ENCODE data around the gene MASP1.
"Not testable (repeated sequence)": the region's sequence is repeated elsewhere in the genome, so short reads cannot be mapped to it uniquely, and the experiment has no call there.

The MASP1 gene

GRCh38 chr3:187227658-187228258 lies 63.8 kb downstream of the MASP1 start:
- no peak for DNase-seq

- no peak for DNase-seq
These were observed 67.7 kb downstream of the MASP1 start for GRCh38 chr3:187223799-187224198.

GRCh38 chr3:187222801-187223200 lies 68.7 kb downstream of the MASP1 start:
- DNase-seq, result no peak

GRCh38 chr3:187215460-187215859 lies 76.1 kb downstream of the MASP1 start:
- no peak for DNase-seq

DNA sequence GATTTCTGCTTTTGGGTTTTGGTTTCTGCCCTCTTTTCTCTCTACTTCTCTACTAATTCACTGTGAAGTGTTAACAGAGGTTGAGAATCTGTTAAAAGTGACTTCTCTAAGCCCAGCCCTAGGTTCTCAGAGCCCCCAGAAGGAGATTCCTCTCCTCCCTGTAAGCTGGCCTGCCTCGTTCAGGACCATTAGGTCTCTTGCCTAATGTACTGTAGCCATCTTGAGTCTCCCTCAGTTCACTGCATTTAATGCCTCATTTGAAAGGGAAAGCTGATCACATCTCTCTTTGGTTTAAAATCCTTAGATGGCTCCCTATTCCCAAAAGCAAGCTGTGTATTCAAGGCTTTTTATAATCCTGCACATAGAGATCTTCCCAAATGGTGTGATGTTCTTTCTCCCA lies 77.9 kb downstream of the MASP1 start:
- no peak for DNase-seq

- DNase-seq, result peak in 6 of 58 donors; percentile 9 to 49 (median 20)
These were observed 78.8 kb downstream of the MASP1 start for GRCh38 chr3:187212705-187213104.

DNA sequence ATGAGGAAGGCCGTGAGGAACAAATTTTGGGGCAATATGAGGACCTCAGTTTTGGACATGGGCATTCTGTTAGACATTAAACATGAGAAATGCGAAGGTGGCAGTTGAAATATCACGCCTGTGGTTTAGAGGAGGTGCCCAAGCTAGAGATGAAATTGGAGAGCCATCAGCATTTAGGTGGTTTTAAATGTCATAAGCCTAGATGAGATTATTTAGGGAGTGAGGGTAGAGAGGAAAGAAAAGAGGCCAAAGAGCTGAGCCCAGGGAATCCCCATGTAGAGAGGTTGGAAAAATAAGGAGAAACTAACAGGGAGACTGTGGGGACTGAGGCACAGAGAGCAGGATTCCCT lies 79.4 kb downstream of the MASP1 start:
- no peak for DNase-seq

- no peak for DNase-seq
These were observed 79.9 kb downstream of the MASP1 start for GRCh38 chr3:187211532-187212195.

DNA sequence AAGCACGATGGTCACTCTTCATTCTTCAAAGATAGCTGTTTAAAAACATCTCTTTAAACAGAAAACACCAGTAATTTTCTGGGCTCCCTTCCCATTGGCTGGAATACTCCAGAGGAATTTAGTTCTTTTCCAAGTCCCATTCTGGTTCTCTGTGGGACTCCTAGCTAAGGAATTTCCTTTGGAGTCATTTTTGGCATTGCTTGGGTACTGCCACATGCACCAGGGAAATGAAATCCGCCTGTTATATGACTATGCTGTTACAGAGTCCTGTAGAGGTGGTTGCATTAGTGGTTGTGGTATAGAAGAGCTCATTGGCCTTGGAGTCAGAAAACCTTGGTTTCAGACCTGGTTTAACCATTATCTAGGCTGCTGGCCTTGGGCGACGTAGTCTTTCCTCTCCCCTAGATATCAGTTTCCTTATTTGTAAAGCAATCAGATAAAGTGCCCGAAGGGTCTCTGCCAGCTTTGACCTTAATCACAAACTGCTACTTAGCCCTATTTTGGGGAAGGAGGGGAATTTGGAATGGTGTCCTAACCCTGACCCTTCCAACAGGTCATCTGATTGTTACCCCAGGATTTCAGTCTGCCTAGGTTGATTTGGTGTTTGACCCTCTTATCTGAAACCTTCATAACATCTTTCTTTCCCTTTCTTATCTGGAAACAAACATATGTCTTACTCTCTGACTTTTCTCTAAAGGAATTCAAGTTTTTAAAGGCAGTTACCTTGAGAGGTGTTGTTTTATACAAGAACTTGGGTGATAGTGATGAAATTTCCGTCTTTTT lies 80.8 kb downstream of the MASP1 start:
- DNase-seq, result peak in 6 of 58 donors; percentile 6 to 62 (median 20)

DNA sequence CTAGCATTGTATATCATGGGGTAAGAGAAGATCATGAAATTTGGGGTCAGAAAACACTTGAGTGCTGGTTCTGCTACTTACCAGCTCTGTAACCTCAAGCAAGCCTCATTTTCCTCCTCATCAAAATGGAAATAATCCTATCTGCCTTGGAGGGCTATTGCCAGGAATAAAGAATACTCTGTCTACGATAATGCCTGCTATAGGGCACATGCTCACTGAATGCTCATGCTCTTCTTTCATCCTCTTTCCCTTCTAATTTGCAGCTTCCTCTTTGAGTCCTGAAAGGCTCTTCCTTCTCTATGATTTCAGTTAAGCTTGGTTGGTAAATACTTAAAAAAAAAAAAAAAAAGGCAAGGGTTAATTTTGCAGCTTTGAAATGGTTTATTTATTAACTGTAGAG lies 81.4 kb downstream of the MASP1 start:
- no peak for DNase-seq

- peak in 5 of 58 donors; percentile 4 to 60 (median 23) for DNase-seq
These were observed 82.0 kb downstream of the MASP1 start for GRCh38 chr3:187209491-187209890.

DNA sequence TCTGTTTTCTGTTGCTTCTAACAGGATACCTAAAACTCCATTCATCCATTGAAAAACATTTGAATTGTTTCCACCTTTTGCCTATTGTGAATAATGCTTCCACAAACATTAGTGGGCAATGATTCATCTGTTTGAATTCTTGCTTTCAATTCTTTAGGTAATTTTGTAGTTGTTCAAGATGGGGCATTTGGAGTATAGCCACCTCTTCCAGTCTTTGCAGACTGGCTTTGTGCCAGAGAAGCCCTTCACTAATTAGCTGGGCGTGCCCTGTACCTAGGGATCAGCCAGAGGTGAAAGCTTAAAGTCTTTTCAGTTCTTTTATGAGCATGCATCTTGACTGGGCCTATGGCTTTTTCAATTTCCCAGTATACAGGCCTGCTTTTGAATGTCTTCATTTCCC lies 83.4 kb downstream of the MASP1 start:
- peak in 1 of 58 donors; percentile 3 for DNase-seq

- DNase-seq, result peak in 1 of 58 donors; percentile 34
These were observed 83.9 kb downstream of the MASP1 start for GRCh38 chr3:187207624-187208023.

DNA sequence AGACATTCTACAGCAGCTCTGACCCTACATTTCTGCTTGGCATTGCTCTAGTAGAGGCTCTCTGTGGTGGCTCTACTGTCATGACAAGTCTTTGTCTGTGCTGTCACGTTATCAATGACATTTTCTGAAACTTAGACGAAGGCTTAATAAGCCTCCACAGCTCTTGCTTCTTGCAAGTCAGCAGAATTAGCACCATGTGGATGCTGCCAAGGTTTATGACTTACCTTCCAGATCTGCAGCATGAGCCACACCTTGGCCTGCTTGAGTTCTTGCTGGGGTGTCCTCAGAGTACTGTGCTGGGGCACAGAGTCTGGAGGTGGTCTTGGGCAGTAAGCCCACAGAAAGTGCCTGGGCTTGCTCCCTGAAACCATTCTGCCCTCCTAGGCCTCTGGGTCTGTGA lies 84.5 kb downstream of the MASP1 start:
- DNase-seq, result no peak

- DNase-seq, result no peak
These were observed 85.9 kb downstream of the MASP1 start for GRCh38 chr3:187205683-187206082.

- DNase-seq, result not testable (repeated sequence)
These were observed 92.0 kb downstream of the MASP1 start for GRCh38 chr3:187199463-187200050.

GRCh38 chr3:187198490-187198889 lies 93.0 kb downstream of the MASP1 start:
- no peak for DNase-seq

DNA sequence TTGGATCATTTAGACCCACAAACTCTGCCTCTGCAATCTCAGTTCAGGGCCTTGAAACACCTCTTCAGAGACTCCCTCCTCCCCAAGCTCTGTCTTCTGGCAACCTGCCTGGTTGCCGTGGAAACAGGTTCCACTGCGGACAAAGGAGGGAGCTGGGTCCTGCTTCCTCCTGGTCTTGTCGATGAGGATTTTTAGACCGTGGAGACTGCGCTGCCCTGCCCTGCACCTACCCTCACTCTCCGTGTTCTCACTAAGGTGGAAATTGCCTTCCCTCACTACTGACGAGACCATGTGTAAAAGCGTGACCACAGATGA lies 94.2 kb downstream of the MASP1 start, which contains the start of gene RTP1:
TSS of gene RTP1 (plus strand) at position 152 of the 315 bp plus-strand sequence. CDS start at position 182, 30 bp downstream.
- DNase-seq, result peak in 20 of 58 donors; percentile 4 to 68 (median 22)

- no peak for DNase-seq
These were observed 94.8 kb downstream of the MASP1 start for GRCh38 chr3:187196573-187197334.

- DNase-seq, result no peak
These were observed 98.4 kb downstream of the MASP1 start for GRCh38 chr3:187193181-187193580.

GRCh38 chr3:187191271-187191670 lies 100.3 kb downstream of the MASP1 start:
- no peak for DNase-seq

Measured in anterior cingulate cortex (tissue), 58 donors.